GM12872 (cell line): ENCODE data around the gene B3GNT8.

ENCODE experiments used
- TF ChIP-seq, protein P1 (sequence below): IDR thresholded peaks from 3 replicates; pipeline ENCODE4 v1.5.1; 2011; ENCODE audit warnings: low read depth, mild to moderate bottlenecking, low read length, moderate library complexity; ENCODE audit not compliant: insufficient read depth

Gene B3GNT8

GRCh38 chr19:41449865-41450178 is 22.6 kb upstream of the B3GNT8 start:
- TF ChIP-seq, protein P1, sequence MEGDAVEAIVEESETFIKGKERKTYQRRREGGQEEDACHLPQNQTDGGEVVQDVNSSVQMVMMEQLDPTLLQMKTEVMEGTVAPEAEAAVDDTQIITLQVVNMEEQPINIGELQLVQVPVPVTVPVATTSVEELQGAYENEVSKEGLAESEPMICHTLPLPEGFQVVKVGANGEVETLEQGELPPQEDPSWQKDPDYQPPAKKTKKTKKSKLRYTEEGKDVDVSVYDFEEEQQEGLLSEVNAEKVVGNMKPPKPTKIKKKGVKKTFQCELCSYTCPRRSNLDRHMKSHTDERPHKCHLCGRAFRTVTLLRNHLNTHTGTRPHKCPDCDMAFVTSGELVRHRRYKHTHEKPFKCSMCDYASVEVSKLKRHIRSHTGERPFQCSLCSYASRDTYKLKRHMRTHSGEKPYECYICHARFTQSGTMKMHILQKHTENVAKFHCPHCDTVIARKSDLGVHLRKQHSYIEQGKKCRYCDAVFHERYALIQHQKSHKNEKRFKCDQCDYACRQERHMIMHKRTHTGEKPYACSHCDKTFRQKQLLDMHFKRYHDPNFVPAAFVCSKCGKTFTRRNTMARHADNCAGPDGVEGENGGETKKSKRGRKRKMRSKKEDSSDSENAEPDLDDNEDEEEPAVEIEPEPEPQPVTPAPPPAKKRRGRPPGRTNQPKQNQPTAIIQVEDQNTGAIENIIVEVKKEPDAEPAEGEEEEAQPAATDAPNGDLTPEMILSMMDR: no peak

GRCh38 chr19:41449079-41449864 is 22.1 kb upstream of the B3GNT8 start:
- TF ChIP-seq, protein P1: peak; percentile 95

GRCh38 chr19:41447732-41448332 is 20.7 kb upstream of the B3GNT8 start:
- TF ChIP-seq, protein P1: no peak

DNA sequence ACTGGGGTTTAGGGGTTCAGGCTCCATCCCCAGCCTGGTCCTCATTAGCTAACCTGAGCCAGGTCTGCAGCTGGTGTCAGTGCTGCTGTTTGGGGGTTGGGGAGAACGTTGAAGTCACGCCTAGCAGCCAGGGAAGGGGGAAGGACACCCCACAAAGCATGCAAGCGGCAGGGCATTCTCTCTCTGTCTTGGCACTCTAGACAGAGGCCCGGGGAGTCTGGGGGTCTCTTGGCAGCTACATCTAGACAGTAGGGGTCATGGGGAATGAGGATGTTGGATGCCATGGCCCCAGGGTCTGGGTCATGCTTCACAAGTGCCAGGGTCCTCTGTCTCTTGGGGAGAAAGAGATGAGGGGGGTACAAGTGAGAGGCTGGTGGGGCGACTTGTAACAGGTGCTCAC is 18.4 kb upstream of the B3GNT8 start:
- TF ChIP-seq, protein P1: no peak

DNA sequence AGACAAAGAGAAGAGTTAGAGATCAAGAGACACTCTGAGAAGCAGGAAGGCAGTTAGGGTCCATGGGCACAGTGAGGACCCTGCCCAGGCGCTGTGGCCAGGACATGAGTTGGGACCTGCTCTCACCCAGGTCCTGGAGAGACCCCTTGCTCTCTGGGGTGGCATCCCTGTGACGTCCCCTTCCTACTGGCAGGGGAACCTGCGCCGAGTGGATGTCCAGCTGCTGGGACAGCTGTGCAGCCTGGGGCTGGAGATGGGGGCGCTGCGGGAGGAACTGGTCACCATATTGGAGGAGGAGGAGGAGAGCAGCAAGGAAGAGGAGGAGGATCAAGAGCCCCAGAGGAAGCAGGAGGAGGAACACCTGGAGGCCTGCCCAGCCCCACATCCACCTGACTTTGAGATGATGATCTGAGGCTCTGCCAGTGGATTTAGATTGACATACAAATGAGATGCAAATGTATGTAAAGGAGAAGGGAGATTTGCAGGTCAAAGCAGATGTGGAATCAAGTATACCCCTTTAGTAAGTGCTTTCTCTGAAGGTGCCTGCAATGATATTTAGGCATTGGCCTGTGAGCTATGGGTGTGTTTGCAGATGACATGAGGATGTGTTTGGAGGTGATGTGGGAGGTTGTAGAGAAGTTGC is 16.8 kb upstream of the B3GNT8 start:
- TF ChIP-seq, protein P1: no peak

DNA sequence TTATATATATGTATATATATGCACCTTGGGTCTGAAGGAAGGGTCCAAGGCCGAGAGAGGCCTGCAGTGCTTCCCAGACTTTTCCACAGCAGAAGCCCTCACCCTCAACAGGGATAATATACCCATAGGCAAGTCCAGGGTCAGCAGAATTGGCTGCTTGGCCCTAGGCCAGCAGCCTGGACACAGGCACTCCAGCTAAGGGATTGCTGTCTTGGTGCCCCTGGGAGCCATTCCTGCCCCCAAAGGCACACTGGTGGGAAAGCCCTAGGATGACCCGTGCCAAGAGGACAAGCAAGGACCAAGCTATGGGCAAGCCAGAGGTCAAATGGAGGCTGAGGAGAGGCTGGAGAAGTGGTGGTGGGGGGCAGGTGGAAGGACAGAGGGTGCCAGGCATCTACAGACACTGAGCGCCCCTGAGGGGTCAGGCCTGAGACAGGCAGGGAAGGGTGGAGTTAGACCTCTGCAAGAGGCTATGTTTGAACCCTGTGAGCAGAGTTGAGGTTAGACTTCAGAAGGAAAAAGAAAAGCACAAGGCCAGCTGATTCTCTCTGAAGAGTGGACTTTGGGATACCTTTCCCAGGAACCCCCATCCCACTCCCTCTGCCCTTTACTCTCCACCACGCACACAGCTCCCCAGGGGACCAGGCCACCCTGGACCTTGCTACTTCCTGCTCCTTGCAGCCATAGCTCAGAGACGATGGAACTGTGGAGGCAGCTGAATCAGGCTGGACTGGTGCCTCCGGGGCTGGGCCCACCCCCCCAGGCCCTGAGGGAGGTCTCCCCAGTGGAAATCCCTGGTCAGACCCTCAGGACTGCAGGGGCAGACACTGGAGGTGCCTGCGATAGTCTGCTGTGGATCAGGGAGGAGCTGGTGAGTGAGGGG is 15.5 kb upstream of the B3GNT8 start, which contains the start of gene ERICH4:
Gene ERICH4 (plus strand): TSS at position 684 of the 883 bp plus-strand sequence. CDS start 14 bp downstream, at position 698.
- TF ChIP-seq, protein P1: no peak

DNA sequence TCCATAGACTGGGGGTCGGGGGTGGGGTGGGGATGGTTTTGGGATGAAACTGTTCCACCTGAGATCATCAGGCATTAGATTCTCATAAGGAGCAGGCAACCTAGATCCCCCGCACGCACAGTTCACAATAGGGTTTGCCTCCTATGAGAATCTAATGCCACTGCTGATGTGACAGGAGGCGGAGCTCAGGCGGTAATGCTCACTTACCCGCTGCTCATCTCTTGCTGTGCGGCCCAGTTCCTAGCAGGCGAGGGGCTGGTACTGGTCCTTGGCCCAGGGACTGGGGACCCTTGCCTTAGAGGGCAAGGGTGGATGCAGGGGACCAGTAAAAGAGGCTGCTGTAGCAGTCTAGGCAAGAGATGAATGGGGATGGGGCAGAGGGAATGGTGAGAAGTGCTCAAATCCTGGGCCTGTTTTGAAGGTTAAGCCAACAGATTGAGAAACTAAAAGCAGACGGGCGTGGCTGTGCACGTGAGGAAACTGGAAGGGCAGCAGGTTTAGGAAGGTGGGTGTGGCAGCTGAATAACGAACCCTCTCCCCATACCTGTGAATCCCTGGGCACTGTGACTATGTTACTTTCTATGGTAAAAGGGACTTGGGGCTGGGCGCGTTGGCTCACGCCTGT is 14.3 kb upstream of the B3GNT8 start:
- TF ChIP-seq, protein P1: no peak
